Measurements from ENCODE around the gene TMEM119. TPM values are rescaled to one million over a fixed set of nuclear protein-coding genes. Genes with fewer than 3 reads are reported as not detected.

TMEM119 gene
- total RNA-seq, 4 donors from 2014 or later = 9.0 to 48.8 (median 42.3) TPM

GRCh38 chr12:108640802-108641445, 43.0 kb upstream of the TMEM119 start:
- no peak for DNase-seq (ENCODE audit: low spot score in 2 of 2)
- Histone ChIP-seq H3K4me1 (peaks cover 0 to 73% (median 48%) of the 10 kb centered on the region in 4 donors), H3K36me3 (peaks cover 0 to 4% (median 0%) of the 10 kb centered on the region in 3 donors), H3K27me3 (no peaks in the 10 kb centered on the region), H3K9me3 (no peaks in the 10 kb centered on the region), H3K27ac (peak overlapping the region in 1 of 4 donors; percentile 94), H3K4me3 (no peak overlapping the region)
- 82 to 83% methylated on average over 10 of the region's 10 CpGs for WGBS, 2 donors
- TF ChIP-seq CTCF (IDR thresholded peaks at IDR 0.05) (no peak), EP300 (IDR thresholded peaks at IDR 0.05) (no peak), POLR2A (IDR thresholded peaks at IDR 0.05) (no peak)

GRCh38 chr12:108638997-108639822, 41.3 kb upstream of the TMEM119 start:
- H3K4me1 ChIP-seq = peaks cover 0 to 76% (median 48%) of the 10 kb centered on the region in 4 donors

GRCh38 chr12:108638141-108638827, 40.4 kb upstream of the TMEM119 start:
- Histone ChIP-seq H3K9me3 (no peaks in the 10 kb centered on the region), H3K27ac (peak overlapping the region; percentile 63 to 94 (median 76)), H3K4me1 (peaks cover 0 to 69% (median 47%) of the 10 kb centered on the region in 4 donors), H3K4me3 (peak overlapping the region in 2 of 4 donors; percentile 14 to 19), H3K36me3 (no peaks in the 10 kb centered on the region), H3K27me3 (no peaks in the 10 kb centered on the region)
- no peak for DNase-seq (ENCODE audit: low spot score in 2 of 2)
- WGBS, 2 donors = 11 to 20% methylated on average over 18 of the region's 18 CpGs
- TF ChIP-seq CTCF (IDR thresholded peaks at IDR 0.05) (no peak), EP300 (IDR thresholded peaks at IDR 0.05) (peak in 1 of 2 donors; percentile 78), POLR2A (IDR thresholded peaks at IDR 0.05) (peak; percentile 8 to 51)

More at GRCh38 chr12:108638997-108639822, 41.3 kb upstream of the TMEM119 start:
- no peaks in the 10 kb centered on the region for H3K36me3 ChIP-seq
- WGBS, 2 donors = 71 to 75% methylated on average over 11 of the region's 11 CpGs
- peak overlapping the region; percentile 63 to 94 (median 76) for H3K27ac ChIP-seq
- DNase-seq (ENCODE audit: low spot score in 2 of 2) = no peak
- H3K9me3 ChIP-seq = no peaks in the 10 kb centered on the region
- H3K4me3 ChIP-seq = no peak overlapping the region
- H3K27me3 ChIP-seq = no peaks in the 10 kb centered on the region
- TF ChIP-seq POLR2A (IDR thresholded peaks at IDR 0.05) = no peak
- TF ChIP-seq EP300 (IDR thresholded peaks at IDR 0.05) = no peak
- TF ChIP-seq CTCF (IDR thresholded peaks at IDR 0.05) = no peak

- H3K4me1 ChIP-seq = peaks cover 0 to 65% (median 47%) of the 10 kb centered on the region in 4 donors
- peak overlapping the region; percentile 57 to 94 (median 74) for H3K27ac ChIP-seq
- DNase-seq (ENCODE audit: low spot score in 2 of 2) = no peak
- H3K4me3 ChIP-seq = peak overlapping the region in 1 of 4 donors; percentile 14
- no peaks in the 10 kb centered on the region for H3K36me3 ChIP-seq
- no peaks in the 10 kb centered on the region for H3K27me3 ChIP-seq
- WGBS, 2 donors = 41 to 55% methylated on average over 7 of the region's 7 CpGs
- H3K9me3 ChIP-seq = no peaks in the 10 kb centered on the region
- TF ChIP-seq CTCF (IDR thresholded peaks at IDR 0.05) (no peak), EP300 (IDR thresholded peaks at IDR 0.05) (no peak), POLR2A (IDR thresholded peaks at IDR 0.05) (no peak)
Observed at GRCh38 chr12:108637222-108637971, 39.5 kb upstream of the TMEM119 start.

Measured in tibial nerve (tissue), 4 donors.